Raji (cell line): ENCODE results near the gene HIVEP3.

Source experiments
- POLR2A ChIP-seq: IDR thresholded peaks from 2 replicates; pipeline ENCODE4 v1.6.1; 2011; ENCODE audit warnings: low read depth, low read length, control low read depth; ENCODE audit not compliant: insufficient read depth

Gene HIVEP3

GRCh38 chr1:41918450-41919043 is at the start of gene HIVEP3:
Gene HIVEP3, minus strand, starts transcription at chr1:41918922.
- no peak for TF ChIP-seq POLR2A

- TF ChIP-seq POLR2A, result no peak
Measured at GRCh38 chr1:41964400-41964799, 45.7 kb upstream of the HIVEP3 start.

- TF ChIP-seq POLR2A, result no peak
Measured at GRCh38 chr1:41963636-41964035, 44.9 kb upstream of the HIVEP3 start.

GRCh38 chr1:41958015-41958673 is 39.4 kb upstream of the HIVEP3 start:
- TF ChIP-seq POLR2A, result no peak

- TF ChIP-seq POLR2A, result no peak
Measured at GRCh38 chr1:41957568-41957967, 38.8 kb upstream of the HIVEP3 start.

- no peak for TF ChIP-seq POLR2A
Measured at GRCh38 chr1:41955461-41956159, 36.9 kb upstream of the HIVEP3 start.

GRCh38 chr1:41954533-41954944 is 35.8 kb upstream of the HIVEP3 start:
- TF ChIP-seq POLR2A, result no peak

GRCh38 chr1:41953291-41953690 is 34.6 kb upstream of the HIVEP3 start:
- TF ChIP-seq POLR2A, result no peak

GRCh38 chr1:41952208-41952607 is 33.5 kb upstream of the HIVEP3 start:
- no peak for TF ChIP-seq POLR2A

GRCh38 chr1:41950820-41951219 is 32.1 kb upstream of the HIVEP3 start:
- no peak for TF ChIP-seq POLR2A

- TF ChIP-seq POLR2A, result no peak
Measured at GRCh38 chr1:41943717-41944116, 25.0 kb upstream of the HIVEP3 start.

GRCh38 chr1:41942278-41942677 is 23.6 kb upstream of the HIVEP3 start:
- no peak for TF ChIP-seq POLR2A

- no peak for TF ChIP-seq POLR2A
Measured at GRCh38 chr1:41941381-41941780, 22.7 kb upstream of the HIVEP3 start.

- no peak for TF ChIP-seq POLR2A
Measured at GRCh38 chr1:41939194-41939593, 20.5 kb upstream of the HIVEP3 start.

GRCh38 chr1:41936107-41936506 is 17.4 kb upstream of the HIVEP3 start:
- TF ChIP-seq POLR2A, result no peak

- TF ChIP-seq POLR2A, result no peak
Measured at GRCh38 chr1:41935226-41935625, 16.5 kb upstream of the HIVEP3 start.
